Measurements from ENCODE around the gene RNF144A.
A peak's percentile ranks its signal among the peaks of the same experiment; 100 is the strongest.
"Not testable (repeated sequence)": the region's sequence is repeated elsewhere in the genome, so short reads cannot be mapped to it uniquely, and the experiment has no call there.

RNF144A gene

DNA sequence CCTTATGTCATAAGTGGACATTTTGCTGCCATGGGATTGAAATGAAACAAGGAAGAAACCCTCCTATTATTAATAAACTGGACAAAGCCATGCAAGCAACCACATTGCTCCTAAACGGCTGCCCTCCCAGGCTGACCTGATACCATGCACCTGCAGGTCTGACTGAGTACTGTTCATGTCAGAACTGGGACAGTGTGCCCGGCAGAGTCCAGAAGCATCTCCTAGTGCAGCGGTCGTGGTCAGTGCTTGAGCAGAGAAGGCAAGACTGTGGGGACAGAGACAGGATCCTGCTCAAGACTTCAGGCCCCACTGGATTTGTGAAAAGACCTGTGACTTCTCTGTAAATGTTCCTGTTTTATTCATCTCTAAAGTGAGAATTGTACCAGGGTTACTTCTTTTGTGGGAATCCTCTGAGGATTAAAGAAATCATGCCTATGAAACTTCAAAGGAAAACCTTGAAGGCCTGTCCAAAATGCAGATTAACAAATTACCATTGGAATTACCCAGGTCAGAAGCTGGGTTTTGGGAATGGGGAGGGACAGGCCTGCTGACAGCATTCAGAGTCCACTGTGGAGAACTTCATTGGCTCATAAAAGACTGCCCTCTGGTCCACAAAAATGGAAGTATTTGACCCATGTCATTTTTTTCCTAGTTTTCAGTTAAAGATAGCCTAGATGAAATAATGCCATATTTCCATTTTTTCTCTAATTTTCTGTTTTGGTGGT lies 13.9 kb downstream of the RNF144A start:
- DNase-seq, result no peak

GRCh38 chr2:6931753-6932152 lies 14.5 kb downstream of the RNF144A start:
- no peak for DNase-seq

DNA sequence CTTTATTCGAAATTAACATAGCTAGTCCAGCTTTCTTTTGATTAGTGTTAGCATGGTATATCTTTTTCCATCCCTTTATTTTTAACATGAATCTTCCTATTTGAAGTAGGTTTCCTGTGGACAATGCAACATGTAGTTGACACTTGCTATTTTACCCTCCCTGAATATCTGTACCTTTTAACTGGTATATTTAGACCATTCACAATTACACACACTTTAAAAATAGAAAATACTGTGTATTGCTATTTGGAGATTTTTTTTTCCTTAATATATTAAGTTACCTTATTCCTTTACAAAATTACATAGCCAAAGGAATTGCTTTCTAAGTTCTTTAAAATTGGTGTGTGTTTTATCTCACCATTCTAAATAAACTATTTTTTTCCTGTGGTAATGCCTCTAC lies 15.0 kb downstream of the RNF144A start:
- no peak for DNase-seq

- no peak for DNase-seq
Measured at GRCh38 chr2:6932828-6933227, 15.6 kb downstream of the RNF144A start.

GRCh38 chr2:6933911-6934310 lies 16.7 kb downstream of the RNF144A start:
- DNase-seq, result no peak

- DNase-seq, result no peak
Measured at GRCh38 chr2:6934345-6934744, 17.1 kb downstream of the RNF144A start.

GRCh38 chr2:6934758-6935651 lies 17.8 kb downstream of the RNF144A start:
- DNase-seq, result no peak

DNA sequence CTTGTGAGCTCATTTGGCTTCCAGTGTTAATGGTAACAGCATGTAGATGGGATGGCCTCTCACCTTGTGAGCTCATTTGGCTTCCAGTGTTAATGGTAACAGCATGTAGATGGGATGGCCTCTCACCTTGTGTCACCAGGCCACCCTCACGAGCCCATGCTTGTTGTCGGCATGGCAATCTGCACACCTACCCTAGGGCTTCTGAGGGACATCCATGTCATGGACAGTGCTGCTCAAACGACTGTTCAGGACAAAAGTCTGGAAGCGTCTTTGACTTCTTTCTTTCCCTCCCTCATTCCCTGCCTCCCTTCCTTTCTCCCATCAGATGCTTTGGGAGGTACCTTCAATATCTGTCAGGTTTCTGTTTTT lies 18.4 kb downstream of the RNF144A start:
- not testable (repeated sequence) for DNase-seq

- peak; percentile 30 for DNase-seq
Measured at GRCh38 chr2:6937157-6937556, 19.9 kb downstream of the RNF144A start.

- DNase-seq, result no peak
Measured at GRCh38 chr2:6937582-6937981, 20.4 kb downstream of the RNF144A start.

DNA sequence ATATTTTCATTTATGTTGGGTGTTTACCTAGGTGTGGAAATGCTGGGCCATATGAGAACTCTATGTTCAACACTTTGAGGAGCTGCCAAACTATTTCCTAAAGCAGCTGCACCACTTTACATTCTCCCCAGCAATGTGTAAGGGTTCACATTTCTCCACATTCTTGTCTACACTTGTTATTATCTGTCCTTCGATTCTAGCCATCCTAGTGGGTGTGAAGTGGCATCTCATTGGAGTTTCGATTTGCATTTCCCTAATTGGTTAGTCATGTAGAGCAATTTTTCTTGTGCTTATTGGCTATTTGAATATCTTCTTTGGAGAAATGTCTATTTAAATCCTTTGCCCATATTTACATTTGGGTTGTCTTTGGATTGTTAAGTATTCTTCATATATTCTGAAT lies 21.9 kb downstream of the RNF144A start:
- no peak for DNase-seq

GRCh38 chr2:6940820-6941219 lies 23.6 kb downstream of the RNF144A start:
- DNase-seq, result no peak

DNA sequence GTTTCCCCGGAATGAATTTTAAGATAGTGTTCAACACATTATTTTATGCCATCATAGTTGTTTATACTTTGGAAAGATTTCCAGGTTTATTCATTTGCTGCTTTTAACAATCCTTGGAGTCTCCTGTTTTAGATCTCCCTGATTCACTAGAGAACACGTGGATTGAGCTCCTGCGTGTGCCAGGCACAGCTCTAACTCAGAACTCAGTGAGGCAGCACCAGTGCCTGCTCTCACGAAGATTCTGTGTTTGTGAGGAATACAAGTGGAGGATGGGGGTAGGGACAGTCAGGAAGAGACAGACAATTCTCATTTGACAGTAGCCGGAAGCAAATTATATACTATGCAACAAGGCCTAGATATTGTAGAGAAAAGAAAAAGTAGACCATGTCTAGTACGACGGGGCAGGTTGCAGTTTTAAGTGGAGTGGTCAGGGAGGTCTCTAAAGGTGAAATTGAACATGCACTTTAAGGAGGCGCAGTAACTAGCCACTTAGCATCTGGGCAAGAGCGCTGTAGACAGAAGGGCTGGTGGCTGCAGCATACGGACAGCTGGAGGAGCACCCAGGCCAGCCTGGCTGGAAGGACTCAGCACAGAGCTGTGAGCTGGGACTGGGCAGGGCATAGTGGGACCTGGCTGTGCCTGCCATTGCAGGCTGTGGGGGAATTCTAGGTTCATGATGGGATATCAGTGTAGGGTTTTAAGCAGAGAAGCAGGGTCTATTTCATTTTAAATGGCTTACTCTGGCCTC lies 24.3 kb downstream of the RNF144A start:
- DNase-seq, result no peak

- no peak for DNase-seq
Measured at GRCh38 chr2:6942848-6943247, 25.6 kb downstream of the RNF144A start.

DNA sequence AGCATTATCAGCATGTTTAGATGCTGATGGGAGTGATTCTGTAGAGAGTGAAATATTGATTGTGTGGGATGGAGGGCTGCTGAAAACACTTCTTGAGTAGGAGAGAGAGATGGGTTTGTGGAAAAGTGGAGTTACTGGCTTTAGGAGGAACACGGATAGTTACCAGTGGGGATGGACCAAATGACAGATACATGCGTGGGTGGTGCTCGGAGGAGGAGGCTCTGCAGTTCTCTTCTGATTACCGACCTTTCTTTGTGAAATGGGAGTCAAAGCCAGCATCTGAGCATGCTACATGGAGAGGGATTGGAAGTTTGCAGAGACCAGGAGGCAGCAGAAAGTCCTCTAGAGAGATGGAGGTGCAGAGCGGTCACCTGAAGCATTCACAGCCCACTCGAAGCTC lies 26.3 kb downstream of the RNF144A start:
- DNase-seq, result no peak

- DNase-seq, result no peak
Measured at GRCh38 chr2:6943971-6944370, 26.8 kb downstream of the RNF144A start.

DNA sequence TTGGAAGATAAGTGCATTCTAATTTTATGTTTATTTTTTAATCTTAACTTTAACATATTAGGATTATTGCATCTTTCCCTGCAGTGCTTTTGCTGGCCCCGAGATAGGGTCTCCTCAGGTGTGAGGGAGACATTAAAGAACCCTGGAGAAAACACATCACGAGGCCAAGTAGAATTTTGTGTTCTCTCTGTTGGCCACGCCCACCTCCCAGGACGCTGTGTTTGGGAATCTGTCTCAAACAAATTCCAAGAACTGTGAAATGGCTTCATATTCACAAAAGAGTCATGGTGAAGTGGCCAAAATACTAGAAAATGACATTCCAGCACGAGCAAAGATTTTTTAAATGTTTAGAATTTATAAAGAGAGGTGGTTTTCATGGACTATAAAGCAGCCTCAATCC lies 27.3 kb downstream of the RNF144A start:
- no peak for DNase-seq

DNA sequence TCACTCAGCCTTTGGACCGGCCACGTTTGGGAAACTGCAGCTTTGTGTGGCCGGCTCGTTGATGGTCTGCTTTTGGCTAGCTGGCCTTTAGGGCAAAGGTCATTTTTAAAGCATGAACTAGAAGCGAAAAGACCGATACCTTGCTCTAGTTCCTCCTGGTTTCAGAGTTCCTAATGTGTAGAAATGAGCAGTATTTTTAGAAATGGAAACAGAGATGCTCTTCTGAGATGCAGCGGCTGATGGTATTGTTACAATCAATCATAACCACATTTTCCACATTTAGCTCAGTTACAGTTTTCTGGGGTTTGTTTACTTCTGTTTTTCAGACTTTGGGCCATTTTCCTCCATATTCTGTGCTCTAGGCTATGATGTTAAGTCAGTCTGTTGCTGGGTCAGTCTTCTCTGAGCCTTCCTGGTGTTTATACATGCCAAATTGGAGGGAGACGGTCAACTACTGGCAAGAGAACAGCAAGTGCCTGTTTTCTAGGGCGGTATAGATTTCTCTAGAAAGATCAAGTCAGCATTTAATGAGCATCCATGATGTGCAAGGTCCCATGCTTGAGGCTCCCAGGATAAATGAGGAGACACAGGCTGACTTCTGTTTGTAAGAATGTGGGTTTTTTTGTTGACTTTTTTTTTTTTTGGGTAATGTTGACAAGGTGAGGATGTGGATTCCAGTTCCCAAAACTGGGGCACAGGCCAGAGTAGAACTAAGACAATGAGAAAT lies 28.0 kb downstream of the RNF144A start:
- no peak for DNase-seq

- DNase-seq, result no peak
Measured at GRCh38 chr2:6945821-6946220, 28.6 kb downstream of the RNF144A start.

GRCh38 chr2:6946722-6947121 lies 29.5 kb downstream of the RNF144A start:
- DNase-seq, result no peak

GRCh38 chr2:6947929-6948676 lies 30.9 kb downstream of the RNF144A start:
- DNase-seq, result no peak

DNA sequence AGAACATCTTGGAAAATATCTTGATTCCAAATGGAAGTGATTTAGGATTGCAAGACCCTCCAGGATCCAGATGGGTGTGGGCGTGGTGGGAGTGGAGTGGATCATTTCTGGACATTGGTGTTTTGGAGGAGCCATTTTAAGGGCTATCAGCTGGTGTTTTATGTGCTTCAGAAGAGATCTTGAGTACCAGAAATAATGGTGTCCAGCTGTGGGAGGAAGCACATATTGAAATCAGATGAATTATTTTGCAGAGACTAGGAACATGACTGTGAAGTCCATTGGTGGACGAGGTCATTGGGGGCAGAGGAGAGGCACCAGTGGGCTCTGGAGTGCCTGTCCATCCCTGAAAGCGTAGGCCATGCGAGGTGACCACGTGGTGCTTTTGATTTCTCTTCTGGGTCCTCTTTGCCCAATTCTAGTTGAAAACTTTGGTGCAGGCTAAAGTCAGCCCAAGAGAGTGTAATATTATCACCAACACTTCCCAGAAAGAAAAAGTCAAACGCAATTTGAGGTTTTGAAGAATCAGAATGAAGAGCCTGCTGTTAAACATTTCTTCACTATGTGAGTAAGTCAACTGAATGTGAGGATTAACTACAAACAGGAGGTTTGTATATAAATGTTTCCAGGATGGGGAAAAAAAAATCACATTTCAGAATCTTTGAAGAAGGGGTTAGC lies 31.6 kb downstream of the RNF144A start:
- no peak for DNase-seq
